Peyer's patch (tissue), 4 donors: ENCODE data around the gene TOR1AIP1. TPM values are rescaled to one million over a fixed set of nuclear protein-coding genes. Genes with fewer than 3 reads are reported as not detected.

Experiments
- DNase-seq, 3 donors: peaks; one replicate each; pipeline ENCODE4 v3.0.0-alpha.2; 2017 to 2019
- H3K27ac ChIP-seq, 4 donors: fragments of 200-600 bp; sonication (generic); one replicate each; pipeline ENCODE4 v1.5.1; 2016 to 2019
- H3K27me3 ChIP-seq, 2 donors: fragments of 200-600 bp; sonication (generic); one replicate each; pipeline ENCODE4 v1.5.1; 2019
- H3K36me3 ChIP-seq, 3 donors: fragments of 200-600 bp; sonication (generic); one replicate each; pipeline ENCODE4 v1.5.1; 2016 to 2019
- H3K4me1 ChIP-seq, 4 donors: fragments of 200-600 bp; sonication (generic); one replicate each; pipeline ENCODE4 v1.5.1; 2016 to 2019
- H3K4me3 ChIP-seq, 4 donors: fragments of 200-600 bp; sonication (generic); 1 replicate in 3 of 4; 2 replicates in 1 of 4; pipeline ENCODE4 v1.5.1; 2016 to 2019; ENCODE audit warnings: mild to moderate bottlenecking in 1 of 4
- H3K9me3 ChIP-seq, 4 donors: fragments of 200-600 bp; sonication (generic); one replicate each; pipeline ENCODE4 v1.5.1; 2016 to 2019; ENCODE audit warnings: mild to moderate bottlenecking in 1 of 4
- CTCF ChIP-seq, 6 experiments: fragments of 450-650 bp in 4 of 6; fragments of 200-600 bp in 2 of 6; sonication (generic) in 1 of 6; IDR thresholded peaks; one replicate each; pipeline ENCODE4 v1.5.1; 2017 to 2019; ENCODE audit warnings: antibody characterized with exemption in 6 of 6, mild to moderate bottlenecking in 3 of 6, moderate library complexity in 1 of 6
- POLR2A ChIP-seq, 2 donors: fragments of 450-650 bp; IDR thresholded peaks; one replicate each; pipeline ENCODE4 v1.5.1; 2017; ENCODE audit warnings: antibody characterized with exemption in 2 of 2, mild to moderate bottlenecking in 2 of 2, moderate library complexity in 2 of 2
- total RNA-seq, 4 donors: library from RNA; depleted of rRNA; stranded (reverse); fragments of >200 nt; gene quantifications; one replicate each; pipeline ENCODE4 v1.1.0, GENCODE V29; 2016

TOR1AIP1 gene
- total RNA-seq, 4 donors from 2014 or later: 24.7 to 41.3 (median 30.0) TPM

GRCh38 chr1:179867493-179868330 lies 14.4 kb upstream of the TOR1AIP1 start:
- no peak overlapping the region for H3K27ac ChIP-seq
- peaks cover 0 to 63% (median 0%) of the 10 kb centered on the region in 3 donors for H3K36me3 ChIP-seq
- H3K27me3 ChIP-seq: no peaks in the 10 kb centered on the region
- H3K4me3 ChIP-seq: no peak overlapping the region
- H3K9me3 ChIP-seq: no peaks in the 10 kb centered on the region
- peaks cover 0 to 10% (median 0%) of the 10 kb centered on the region in 4 donors for H3K4me1 ChIP-seq
- DNase-seq: peak; percentile 43 to 77 (median 59)
- TF ChIP-seq CTCF (IDR thresholded peaks at IDR 0.05): peak; percentile 31 to 72 (median 62)
- no peak for TF ChIP-seq POLR2A (IDR thresholded peaks at IDR 0.05)

GRCh38 chr1:179870870-179871269 lies 11.2 kb upstream of the TOR1AIP1 start:
- TF ChIP-seq POLR2A (IDR thresholded peaks at IDR 0.05) (no peak), CTCF (IDR thresholded peaks at IDR 0.05) (no peak)
- no peak overlapping the region for H3K27ac ChIP-seq
- no peaks in the 10 kb centered on the region for H3K9me3 ChIP-seq
- no peak overlapping the region for H3K4me3 ChIP-seq
- no peak for DNase-seq
- H3K36me3 ChIP-seq: peaks cover 0 to 52% (median 0%) of the 10 kb centered on the region in 3 donors
- no peaks in the 10 kb centered on the region for H3K27me3 ChIP-seq
- H3K4me1 ChIP-seq: peaks cover 0 to 37% (median 0%) of the 10 kb centered on the region in 4 donors

- no peaks in the 10 kb centered on the region for H3K9me3 ChIP-seq
- peaks cover 0 to 42% (median 0%) of the 10 kb centered on the region in 3 donors for H3K36me3 ChIP-seq
- H3K4me3 ChIP-seq: no peak overlapping the region
- TF ChIP-seq POLR2A (IDR thresholded peaks at IDR 0.05) (no peak), CTCF (IDR thresholded peaks at IDR 0.05) (no peak)
- no peak for DNase-seq
- peaks cover 0 to 48% (median 3%) of the 10 kb centered on the region in 4 donors for H3K4me1 ChIP-seq
- H3K27me3 ChIP-seq: no peaks in the 10 kb centered on the region
- H3K27ac ChIP-seq: no peak overlapping the region
Measured at GRCh38 chr1:179871940-179872339, 10.1 kb upstream of the TOR1AIP1 start.

- DNase-seq: no peak
- no peaks in the 10 kb centered on the region for H3K27me3 ChIP-seq
- peaks cover 0 to 36% (median 0%) of the 10 kb centered on the region in 3 donors for H3K36me3 ChIP-seq
- no peak for TF ChIP-seq CTCF (IDR thresholded peaks at IDR 0.05)
- TF ChIP-seq POLR2A (IDR thresholded peaks at IDR 0.05): no peak
- H3K9me3 ChIP-seq: no peaks in the 10 kb centered on the region
- peak overlapping the region in 1 of 4 donors; percentile 21 for H3K4me3 ChIP-seq
- peak overlapping the region in 2 of 4 donors; percentile 61 to 68 for H3K27ac ChIP-seq
- H3K4me1 ChIP-seq: peaks cover 0 to 48% (median 4%) of the 10 kb centered on the region in 4 donors
Measured at GRCh38 chr1:179872558-179872957, 9.5 kb upstream of the TOR1AIP1 start.

DNA sequence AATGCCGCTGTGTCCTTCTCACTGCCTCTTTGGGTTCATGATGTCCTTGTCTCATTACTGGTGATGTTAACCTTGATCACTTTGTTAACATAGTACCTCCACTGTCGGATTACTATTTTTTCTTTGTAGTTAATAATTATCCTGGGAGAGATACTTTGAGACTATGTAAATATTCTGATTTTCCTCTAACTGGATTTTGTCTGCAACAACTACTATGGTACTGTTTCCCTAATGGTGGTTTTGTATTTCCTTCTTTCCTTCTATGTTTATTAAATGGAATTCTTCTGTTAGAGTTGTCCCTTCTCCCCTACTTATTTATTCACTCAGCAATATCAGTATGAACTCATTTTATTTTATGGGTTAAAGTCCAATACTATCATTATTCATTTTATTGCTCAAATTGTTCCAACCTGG lies 8.6 kb upstream of the TOR1AIP1 start:
- Histone ChIP-seq H3K27ac (peak overlapping the region in 2 of 4 donors; percentile 61 to 68), H3K9me3 (no peaks in the 10 kb centered on the region), H3K36me3 (peaks cover 0 to 31% (median 0%) of the 10 kb centered on the region in 3 donors), H3K27me3 (no peaks in the 10 kb centered on the region), H3K4me1 (peaks cover 0 to 54% (median 4%) of the 10 kb centered on the region in 4 donors), H3K4me3 (peak overlapping the region in 1 of 4 donors; percentile 21)
- no peak for DNase-seq
- TF ChIP-seq POLR2A (IDR thresholded peaks at IDR 0.05) (no peak), CTCF (IDR thresholded peaks at IDR 0.05) (no peak)
